ENCODE results near the gene PKIG. TPM values are rescaled to one million over a fixed set of nuclear protein-coding genes. Genes with fewer than 3 reads are reported as not detected.
A peak's percentile ranks its signal among the peaks of the same experiment; 100 is the strongest.

The PKIG gene
- polyA plus RNA-seq, 1 of the 3 experiments (the other 2 are of a cell fraction): 92.9 TPM

GRCh38 chr20:44600758-44601201, 18.4 kb downstream of the PKIG start:
- H3K4me1 ChIP-seq (ENCODE audit: control insufficient read depth in 1 of 2, insufficient read depth in 2 of 2, low read depth in 1 of 2, low read length in 1 of 2): peaks cover 13 to 46% of the 10 kb centered on the region in 2 experiments
- TF ChIP-seq EZH2phosphoT487 (IDR thresholded peaks at IDR 0.05; ENCODE audit: borderline replicate concordance, low read depth) (no peak), RAD21 (IDR thresholded peaks at IDR 0.05; ENCODE audit: low read length) (no peak), ELF1 (IDR thresholded peaks at IDR 0.05) (no peak), TEAD4 (IDR thresholded peaks at IDR 0.05; ENCODE audit: borderline replicate concordance, insufficient read depth) (no peak), PBX3 (IDR thresholded peaks at IDR 0.05) (no peak), GABPA (IDR thresholded peaks at IDR 0.05; ENCODE audit: low read depth) (no peak), ZBTB33 (IDR thresholded peaks at IDR 0.05; ENCODE audit: borderline replicate concordance, low read depth) (no peak), TAF1 (IDR thresholded peaks at IDR 0.05; ENCODE audit: borderline replicate concordance, low read depth, low read length) (no peak), TCF12 (IDR thresholded peaks at IDR 0.05) (no peak), FOSL2 (IDR thresholded peaks at IDR 0.05; ENCODE audit: borderline replicate concordance, low read depth) (no peak), POLR2AphosphoS5 (IDR thresholded peaks at IDR 0.05; ENCODE audit: low read depth, low read length) (no peak), YY1 (IDR thresholded peaks at IDR 0.05; ENCODE audit: low read depth) (no peak), CHD2 (IDR thresholded peaks at IDR 0.05; ENCODE audit: low read length, partially characterized antibody) (no peak), CTCF (IDR thresholded peaks at IDR 0.05) (no peak), RXRA (IDR thresholded peaks at IDR 0.05; ENCODE audit: borderline replicate concordance, low read depth) (no peak), USF1 (IDR thresholded peaks at IDR 0.05; ENCODE audit: borderline replicate concordance, low read depth) (no peak), EP300 (IDR thresholded peaks at IDR 0.05; ENCODE audit: borderline replicate concordance in 1 of 2, low read depth in 1 of 2, low read length in 1 of 2) (no peak), RCOR1 (IDR thresholded peaks at IDR 0.05; ENCODE audit: low read length) (no peak)
- H4K20me1 ChIP-seq (ENCODE audit: insufficient read depth): no peaks in the 10 kb centered on the region
- H3K9me3 ChIP-seq: no peaks in the 10 kb centered on the region
- peaks cover 22% of the 10 kb centered on the region; the same call in 1 of the 2 replicates for H3K79me2 ChIP-seq (ENCODE audit: insufficient read depth)
- ChIA-PET POLR2A (no interaction called here), CTCF (interaction anchor here (3.8 kb wide), 1 partner anchor 9 kb away, joined by 26 read pairs; no protein-coding TSS in a partner anchor)
- no peak overlapping the region for H3K9ac ChIP-seq
- WGBS (ENCODE audit: low lambda C conversion rate): 93% methylated on average over 11 of the region's 11 CpGs
- H3K4me3 ChIP-seq (ENCODE audit: low read depth in 2 of 2, low read length in 1 of 2): no peak overlapping the region
- no peak for DNase-seq
- peak overlapping the region; percentile 83 to 84 for H3K27ac ChIP-seq (ENCODE audit: low read depth in 2 of 2, low read length in 1 of 2)
- no peaks in the 10 kb centered on the region for H3K27me3 ChIP-seq (ENCODE audit: insufficient read depth)
- peak overlapping the region; percentile 56 for H3K4me2 ChIP-seq
- no peak overlapping the region for H2AFZ ChIP-seq (ENCODE audit: low read depth)
- no peaks in the 10 kb centered on the region for H3K36me3 ChIP-seq (replicated peaks in 1 of 2; ENCODE audit: control insufficient read depth in 1 of 2, insufficient read depth in 2 of 2, low read length in 1 of 2)
- peaks cover 13% of the 10 kb centered on the region for H3F3A ChIP-seq (replicated peaks; ENCODE audit: insufficient read depth)
- no peaks in the 10 kb centered on the region for H3K9me2 ChIP-seq
